ENCODE results near the gene ZMAT5.

- TF ChIP-seq RARB (CRISPR knock-in tag; IDR thresholded peaks at IDR 0.05) (no peak), ZFP30 (CRISPR knock-in tag; IDR thresholded peaks at IDR 0.05) (no peak), ESRRG (CRISPR knock-in tag; IDR thresholded peaks at IDR 0.05) (no peak), ZFP3 (CRISPR knock-in tag; IDR thresholded peaks at IDR 0.05) (no peak), TSHZ2 (CRISPR knock-in tag; IDR thresholded peaks at IDR 0.05) (no peak)
Measured at GRCh38 chr22:29690476-29690875, 76.3 kb downstream of the ZMAT5 start.

Data from SK-N-SH treated with all-trans-retinoic acid at 6 μM for 48 hours (cell line).